ENCODE data around the gene PGS1.

GRCh38 chr17:78337244-78338109 lies 41.0 kb upstream of the PGS1 start:
- TF ChIP-seq POLR2A (IDR thresholded peaks at IDR 0.05; ENCODE audit: low read length) (no peak), GATA1 (IDR thresholded peaks at IDR 0.05; ENCODE audit: low read depth, low read length) (no peak)

Data from erythroblast (primary cell).